Measurements from ENCODE around the gene ZNF784.
A peak's percentile ranks its signal among the peaks of the same experiment; 100 is the strongest.
"Not testable (repeated sequence)": the region's sequence is repeated elsewhere in the genome, so short reads cannot be mapped to it uniquely, and the experiment has no call there.

Gene ZNF784

DNA sequence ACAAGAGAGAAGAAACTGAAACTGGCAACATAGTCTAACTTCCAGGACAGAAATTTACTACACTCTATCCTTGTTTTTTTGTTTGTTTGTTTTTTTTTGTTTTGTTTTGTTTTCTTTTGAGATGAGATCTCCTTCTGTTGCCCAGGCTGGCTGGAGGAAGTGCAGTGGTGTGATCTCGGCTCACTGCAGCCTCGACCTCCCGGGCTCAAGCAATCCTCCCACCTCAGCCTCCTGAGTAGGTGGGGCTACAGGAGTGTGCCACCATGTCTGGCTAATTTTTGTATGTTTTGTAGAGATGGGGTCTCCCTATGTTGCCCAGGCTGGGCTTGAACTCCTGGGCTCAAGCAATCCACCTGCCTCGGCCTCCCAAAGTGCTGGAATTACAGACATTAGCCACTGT lies 42.1 kb downstream of the ZNF784 start:
- DNase-seq: not testable (repeated sequence)

DNA sequence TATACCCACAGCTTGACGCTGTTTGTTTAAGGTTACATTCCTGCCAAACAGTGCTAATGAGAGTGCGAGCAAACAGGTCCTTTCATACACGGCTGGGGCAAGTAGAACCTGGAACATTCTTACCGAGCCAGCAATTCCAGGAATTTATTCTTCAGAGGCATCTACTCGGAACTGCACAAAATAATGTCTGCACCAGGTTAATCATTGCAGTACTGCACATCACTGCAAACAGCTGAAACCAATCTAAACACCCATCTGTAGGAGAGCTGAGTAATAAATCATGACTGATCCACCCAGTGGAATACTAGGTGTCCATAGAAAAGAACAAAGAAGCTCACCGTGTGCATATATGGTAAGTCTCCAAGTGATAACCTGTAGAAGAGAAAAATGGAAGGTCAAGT lies 42.5 kb downstream of the ZNF784 start:
- DNase-seq: peak; percentile 6

DNA sequence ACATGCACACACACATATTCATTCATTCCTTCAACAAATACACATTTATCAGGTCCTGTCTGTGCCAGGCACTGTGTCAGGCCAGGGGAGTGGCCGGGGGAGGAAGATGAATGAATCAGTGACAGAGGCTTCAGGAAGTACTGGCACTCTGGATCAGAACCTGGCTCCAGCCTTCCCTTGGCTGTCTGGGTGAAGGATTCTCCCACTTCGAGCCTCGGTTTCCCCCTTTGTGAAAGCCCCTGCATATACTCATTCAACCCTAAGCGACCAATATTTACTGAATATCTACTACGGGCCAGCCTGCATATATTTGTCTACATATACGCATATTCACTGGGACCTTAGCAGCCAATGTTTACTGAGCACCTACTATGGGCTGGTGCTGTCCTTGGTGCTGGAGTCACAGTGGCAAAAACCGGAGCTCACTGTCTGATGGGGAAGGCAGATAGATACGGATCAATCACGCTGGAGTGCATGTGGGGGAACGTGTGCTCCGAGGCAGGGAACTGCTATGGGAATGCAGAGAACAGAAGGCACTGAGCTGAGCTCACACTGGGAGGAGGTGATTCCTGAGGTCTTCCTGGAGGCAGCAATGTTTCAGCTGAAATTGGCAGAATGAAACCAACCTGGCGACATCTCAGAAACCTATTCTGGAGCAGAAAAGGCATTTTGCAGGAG lies 43.1 kb downstream of the ZNF784 start:
- DNase-seq: no peak

DNA sequence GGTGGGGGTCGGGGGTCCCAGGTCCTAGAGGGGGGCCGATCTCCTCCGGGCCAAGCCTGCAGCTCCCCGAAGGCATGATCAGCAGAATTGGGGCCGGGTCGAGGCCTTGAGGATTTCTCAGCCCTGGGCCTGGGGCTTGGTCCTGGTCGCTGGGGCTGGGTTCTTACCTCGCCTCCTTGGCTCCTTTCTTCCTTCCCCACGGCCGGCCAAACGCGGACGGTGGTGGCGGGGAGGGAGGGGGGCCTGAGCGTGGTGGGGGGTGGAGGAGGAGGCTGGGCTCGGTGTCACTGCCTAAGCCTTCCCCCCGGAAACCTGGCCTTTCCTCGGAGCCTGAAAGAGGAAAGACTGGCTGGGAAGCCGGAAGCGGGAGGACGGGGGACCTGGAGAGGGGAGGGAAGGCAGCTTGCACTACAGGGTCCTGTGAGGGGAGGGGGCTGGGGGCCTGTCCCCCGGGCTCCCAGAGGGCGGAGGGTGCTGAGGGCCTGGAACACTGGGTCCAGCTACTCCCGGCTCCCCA lies 43.7 kb downstream of the ZNF784 start, which contains the start of gene ZNF579:
Gene ZNF579 (minus strand): TSS at position 221 of the 517 bp plus-strand sequence. CDS start 1,209 bp downstream, outside the sequence.
- peak; percentile 87 for DNase-seq

DNA sequence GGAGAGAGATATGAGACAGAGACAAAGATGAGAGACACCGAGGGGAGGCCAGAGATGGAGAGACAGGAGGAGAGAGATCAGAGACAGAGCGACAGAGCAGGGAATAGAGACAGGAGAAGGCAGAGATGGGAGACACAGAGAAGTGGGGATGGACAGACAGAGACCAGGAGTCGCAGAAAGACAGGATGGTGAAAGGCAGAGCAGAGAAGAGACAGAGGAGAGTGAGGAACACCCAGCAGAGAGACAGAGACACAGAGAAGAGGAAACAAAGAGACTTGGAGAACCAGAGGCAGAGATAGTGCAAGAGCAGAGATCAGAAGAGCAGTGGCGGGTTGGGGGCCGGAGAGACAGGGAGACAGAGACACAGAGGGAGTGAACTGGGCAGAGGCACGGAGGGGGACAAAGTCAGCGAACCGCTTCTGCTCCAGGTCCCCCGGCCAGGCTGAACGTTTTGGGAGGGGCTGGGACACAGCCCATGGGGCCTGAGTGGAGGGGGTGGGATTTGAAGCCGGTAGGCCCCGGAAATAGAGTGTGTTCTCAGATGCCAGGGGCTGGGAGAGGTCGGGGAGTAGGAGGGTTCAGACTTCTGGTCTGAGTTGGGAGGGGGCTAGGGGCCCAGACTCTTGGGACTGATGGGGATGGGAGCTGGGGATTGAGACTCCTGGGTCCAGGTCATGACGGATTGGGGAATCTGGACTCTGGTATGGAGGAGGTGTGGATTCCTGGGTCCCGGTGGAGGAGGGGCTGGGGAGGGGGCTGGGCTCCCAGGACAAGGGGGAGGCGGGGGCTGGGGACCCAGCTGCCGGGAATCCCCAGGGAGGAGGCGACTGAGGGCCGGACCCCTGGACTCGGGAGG lies 44.4 kb downstream of the ZNF784 start:
- no peak for DNase-seq

DNA sequence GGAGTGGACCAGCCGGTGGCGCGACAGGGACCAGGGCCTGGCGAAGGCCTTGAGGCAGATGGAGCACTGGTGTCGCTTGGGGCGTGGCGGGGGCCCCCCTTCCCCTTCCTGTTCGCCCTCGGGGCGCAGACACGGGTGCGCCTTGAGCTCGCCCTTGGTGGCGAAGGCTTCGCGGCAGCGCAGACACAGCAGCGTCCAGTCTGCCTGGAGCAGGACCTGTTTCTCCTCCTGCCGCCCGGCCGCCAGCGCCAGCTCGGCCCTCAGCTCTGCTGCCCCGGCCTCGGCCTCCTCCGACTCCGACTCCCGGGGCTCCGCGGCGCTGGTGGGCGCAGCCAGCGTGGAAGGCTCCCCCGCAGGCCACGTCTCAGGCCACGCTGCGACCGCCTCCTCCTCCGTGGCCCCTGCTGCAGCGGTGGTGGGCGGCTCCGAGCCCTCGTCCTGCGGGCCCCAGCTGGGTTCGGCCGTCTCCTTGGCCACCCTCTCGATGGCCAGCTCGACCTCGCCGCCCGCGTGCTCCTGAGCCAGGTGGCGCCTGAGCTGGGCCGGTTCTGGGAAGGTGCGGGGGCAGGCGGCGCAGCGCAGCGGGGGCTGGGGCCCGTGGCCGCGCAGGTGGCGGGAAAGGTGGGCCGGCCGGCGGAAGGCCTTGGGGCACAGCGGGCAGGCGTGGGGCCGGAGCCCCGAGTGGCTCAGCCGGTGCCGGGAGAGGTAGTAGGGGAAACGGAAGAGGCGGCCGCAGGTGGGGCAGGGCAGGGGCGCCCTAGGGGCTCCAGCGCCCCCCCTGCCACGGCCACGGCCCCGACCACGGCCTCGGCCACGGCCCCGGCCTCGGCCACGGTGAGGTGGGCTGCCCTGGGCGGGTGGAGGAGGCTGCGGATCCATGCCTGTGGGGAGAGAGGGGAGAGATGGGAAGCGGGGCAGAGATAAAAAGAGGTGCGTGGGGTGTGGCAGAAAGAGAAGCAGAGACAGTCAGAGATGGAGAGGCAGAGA lies 45.3 kb downstream of the ZNF784 start:
- DNase-seq: no peak

DNA sequence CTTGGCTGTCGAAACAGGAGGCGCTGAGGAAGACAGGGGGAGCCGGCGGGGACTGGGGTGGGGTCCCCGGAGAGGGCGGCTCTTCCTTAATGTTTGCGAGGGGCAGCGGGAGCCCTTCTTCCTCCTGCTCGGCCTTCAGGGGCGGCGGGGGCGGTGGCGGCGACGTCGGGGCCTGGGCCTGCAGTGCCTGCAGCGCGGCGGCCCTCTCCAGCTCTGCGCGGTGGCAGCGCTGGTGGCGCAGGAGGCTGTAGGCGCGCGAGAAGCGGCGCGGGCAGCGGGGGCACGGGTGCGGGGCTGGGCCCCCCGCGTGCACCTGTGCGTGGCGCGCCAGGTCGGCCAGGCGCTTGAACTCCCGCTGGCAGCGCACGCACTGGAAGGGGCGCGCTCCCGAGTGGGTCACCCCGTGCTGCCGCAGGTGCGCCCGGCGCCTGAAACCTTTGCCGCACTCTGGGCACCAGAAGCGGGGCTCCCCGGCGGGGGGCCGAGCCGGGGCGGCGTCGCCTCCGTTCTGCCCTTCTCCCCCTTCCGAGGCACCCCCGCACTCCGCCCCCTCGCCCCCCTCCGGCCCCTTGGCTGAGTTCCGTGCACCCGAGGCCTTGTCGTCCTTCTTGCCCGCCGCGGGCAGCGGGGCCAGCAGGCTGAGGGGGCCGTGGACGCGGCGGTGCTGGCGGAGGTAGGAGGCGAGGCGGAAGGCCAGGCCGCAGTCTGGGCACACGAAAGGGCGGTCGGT lies 46.2 kb downstream of the ZNF784 start:
- DNase-seq: no peak

DNA sequence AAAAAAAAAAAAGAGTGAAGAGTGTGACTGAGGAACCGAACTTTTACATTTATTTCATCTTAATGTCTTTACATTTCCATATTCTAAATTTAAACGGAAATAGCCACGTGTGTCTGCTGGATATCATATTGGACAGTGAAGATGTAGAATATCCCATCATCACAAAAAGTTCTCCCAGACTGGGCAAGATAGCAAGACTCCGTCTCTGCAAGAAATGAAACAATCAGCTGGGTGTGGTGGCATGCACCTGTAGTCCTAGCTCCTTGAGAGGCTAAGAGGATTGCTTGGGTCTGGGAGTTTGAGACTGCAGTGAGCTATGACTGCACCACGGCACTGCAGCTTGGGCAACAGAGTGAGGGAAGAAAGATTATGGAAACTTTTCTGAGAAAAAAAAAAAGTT lies 47.6 kb downstream of the ZNF784 start:
- no peak for DNase-seq

DNA sequence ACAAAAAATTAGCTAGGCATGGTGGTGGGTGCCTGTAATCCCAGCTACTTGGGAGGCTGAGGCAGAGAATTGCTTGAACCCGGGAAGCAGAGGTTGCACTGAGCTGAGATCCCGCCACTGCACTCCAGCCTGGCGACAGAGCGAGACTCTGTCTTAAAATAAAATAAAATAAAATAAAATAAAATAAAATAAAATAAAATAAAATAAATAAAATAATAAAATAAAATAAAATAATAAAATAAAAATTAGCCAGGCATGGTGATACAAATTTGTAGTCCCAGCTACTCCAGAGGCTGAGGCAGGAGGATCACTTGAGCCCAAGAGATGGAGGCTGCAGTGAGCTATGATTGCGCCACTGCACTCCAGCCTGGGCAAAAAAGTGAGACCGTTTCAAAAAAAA lies 50.4 kb downstream of the ZNF784 start:
- not testable (repeated sequence) for DNase-seq
